HG03039 (cell line): Measurements from ENCODE around the gene ATP4B.

Experiments used
- ATAC-seq: cut with Tn5 transposase; IDR thresholded peaks from one replicate; pipeline ENCODE4 v1.9.1; 2021; ENCODE audit warnings: mild to moderate bottlenecking, moderate library complexity; ENCODE audit not compliant: unreplicated experiment

Gene ATP4B

GRCh38 chr13:113656831-113657671 is 947 bp downstream of the ATP4B start:
- no peak for ATAC-seq

GRCh38 chr13:113656003-113656588 is 1.9 kb downstream of the ATP4B start:
- no peak for ATAC-seq

GRCh38 chr13:113655346-113656002 is 2.5 kb downstream of the ATP4B start:
- no peak for ATAC-seq

- ATAC-seq = no peak
These were observed 3.2 kb downstream of the ATP4B start for GRCh38 chr13:113654591-113655345.

- ATAC-seq = no peak
These were observed 3.8 kb downstream of the ATP4B start for GRCh38 chr13:113654175-113654560.

- no peak for ATAC-seq
These were observed 4.5 kb downstream of the ATP4B start for GRCh38 chr13:113653264-113654174.

GRCh38 chr13:113652404-113653263 is 5.4 kb downstream of the ATP4B start:
- ATAC-seq = no peak

GRCh38 chr13:113651511-113652403 is 6.2 kb downstream of the ATP4B start:
- no peak for ATAC-seq

GRCh38 chr13:113650731-113651148 is 7.3 kb downstream of the ATP4B start:
- ATAC-seq = no peak

- no peak for ATAC-seq
These were observed 7.7 kb downstream of the ATP4B start for GRCh38 chr13:113650275-113650674.

GRCh38 chr13:113649212-113649611 is 8.8 kb downstream of the ATP4B start:
- no peak for ATAC-seq

GRCh38 chr13:113648216-113648610 is 9.8 kb downstream of the ATP4B start:
- no peak for ATAC-seq

- no peak for ATAC-seq
These were observed 10.4 kb downstream of the ATP4B start for GRCh38 chr13:113647351-113648215.

- ATAC-seq = no peak
These were observed 11.1 kb downstream of the ATP4B start for GRCh38 chr13:113646921-113647340.

- ATAC-seq = no peak
These were observed 11.6 kb downstream of the ATP4B start for GRCh38 chr13:113646376-113646775.

- no peak for ATAC-seq
These were observed 12.7 kb downstream of the ATP4B start for GRCh38 chr13:113645329-113645728.

GRCh38 chr13:113644800-113645199 is 13.2 kb downstream of the ATP4B start:
- ATAC-seq = no peak
